ENCODE results near the gene MORN1. TPM values are rescaled to one million over a fixed set of nuclear protein-coding genes. Genes with fewer than 3 reads are reported as not detected.

MORN1 gene
- total RNA-seq, 4 donors from 2014 or later = 4.9 to 21.5 (median 15.9) TPM

GRCh38 chr1:2322065-2322571 lies 69.2 kb downstream of the MORN1 start:
- Histone ChIP-seq H3K4me3 (no peak overlapping the region), H3K27ac (peak overlapping the region; percentile 43 to 76 (median 56)), H3K27me3 (no peaks in the 10 kb centered on the region), H3K4me1 (peaks cover 0 to 14% (median 0%) of the 10 kb centered on the region in 4 donors), H3K36me3 (no peaks in the 10 kb centered on the region), H3K9me3 (no peaks in the 10 kb centered on the region)
- TF ChIP-seq POLR2A (IDR thresholded peaks at IDR 0.05) (no peak), CTCF (IDR thresholded peaks at IDR 0.05) (no peak)
- DNase-seq = no peak

- Histone ChIP-seq H3K36me3 (no peaks in the 10 kb centered on the region), H3K9me3 (no peaks in the 10 kb centered on the region), H3K4me3 (no peak overlapping the region), H3K27ac (peak overlapping the region in 2 of 4 donors; percentile 26 to 76), H3K27me3 (no peaks in the 10 kb centered on the region), H3K4me1 (peaks cover 0 to 16% (median 0%) of the 10 kb centered on the region in 4 donors)
- no peak for TF ChIP-seq POLR2A (IDR thresholded peaks at IDR 0.05)
- TF ChIP-seq CTCF (IDR thresholded peaks at IDR 0.05) = no peak
- DNase-seq = no peak
These were observed 70.3 kb downstream of the MORN1 start for GRCh38 chr1:2320760-2321667.

GRCh38 chr1:2320006-2320405 lies 71.3 kb downstream of the MORN1 start:
- Histone ChIP-seq H3K4me3 (no peak overlapping the region), H3K27ac (peak overlapping the region in 1 of 4 donors; percentile 1), H3K36me3 (no peaks in the 10 kb centered on the region), H3K9me3 (no peaks in the 10 kb centered on the region), H3K4me1 (peaks cover 0 to 26% (median 6%) of the 10 kb centered on the region in 4 donors), H3K27me3 (no peaks in the 10 kb centered on the region)
- no peak for DNase-seq
- no peak for TF ChIP-seq POLR2A (IDR thresholded peaks at IDR 0.05)
- no peak for TF ChIP-seq CTCF (IDR thresholded peaks at IDR 0.05)

DNA sequence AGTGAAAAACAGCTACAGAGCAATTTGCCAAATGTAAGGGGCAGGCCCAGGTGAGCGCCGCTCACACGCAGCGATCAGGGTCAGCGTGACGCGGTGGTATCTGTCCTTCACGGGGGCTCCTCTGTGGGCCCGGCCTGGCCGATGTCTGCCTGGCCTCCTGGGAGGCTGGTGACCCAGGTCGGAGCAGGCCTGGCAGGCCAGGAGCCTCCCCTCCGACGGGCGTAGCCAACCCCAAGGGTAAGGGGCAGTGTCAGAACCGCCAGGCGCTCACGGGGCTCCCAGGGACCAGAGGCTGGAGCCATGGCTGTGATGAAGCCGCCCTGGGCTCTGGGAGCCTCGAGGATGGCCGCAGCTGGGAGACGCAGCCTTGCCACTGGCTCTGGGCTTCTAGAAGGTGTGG lies 72.1 kb downstream of the MORN1 start:
- no peak for TF ChIP-seq CTCF (IDR thresholded peaks at IDR 0.05)
- TF ChIP-seq POLR2A (IDR thresholded peaks at IDR 0.05) = no peak
- no peaks in the 10 kb centered on the region for H3K9me3 ChIP-seq
- peak overlapping the region in 1 of 4 donors; percentile 1 for H3K27ac ChIP-seq
- peaks cover 0 to 33% (median 8%) of the 10 kb centered on the region in 4 donors for H3K4me1 ChIP-seq
- no peaks in the 10 kb centered on the region for H3K27me3 ChIP-seq
- no peak overlapping the region for H3K4me3 ChIP-seq
- DNase-seq = no peak
- no peaks in the 10 kb centered on the region for H3K36me3 ChIP-seq

GRCh38 chr1:2318314-2319278 lies 72.8 kb downstream of the MORN1 start:
- Histone ChIP-seq H3K4me1 (peaks cover 0 to 40% (median 15%) of the 10 kb centered on the region in 4 donors), H3K36me3 (no peaks in the 10 kb centered on the region), H3K9me3 (no peaks in the 10 kb centered on the region), H3K27ac (no peak overlapping the region), H3K4me3 (no peak overlapping the region), H3K27me3 (no peaks in the 10 kb centered on the region)
- no peak for DNase-seq
- no peak for TF ChIP-seq CTCF (IDR thresholded peaks at IDR 0.05)
- no peak for TF ChIP-seq POLR2A (IDR thresholded peaks at IDR 0.05)
